Measurements from ENCODE around the gene TPTE2.
"Not testable (repeated sequence)": the region's sequence is repeated elsewhere in the genome, so short reads cannot be mapped to it uniquely, and the experiment has no call there.

GRCh38 chr13:19557287-19557686, 4.0 kb downstream of the TPTE2 start:
- not testable (repeated sequence) for TF ChIP-seq CTCF, POLR2A (IDR thresholded peaks at IDR 0.05)

All from vagina (tissue), 2 donors.